ENCODE results near the gene SCAF4. TPM values are rescaled to one million over a fixed set of nuclear protein-coding genes. Genes with fewer than 3 reads are reported as not detected.

Gene SCAF4
- total RNA-seq, 4 donors from 2014 or later, result 15.6 to 34.2 (median 17.7) TPM

GRCh38 chr21:31752967-31753366, 21.0 kb upstream of the SCAF4 start:
- no peak for TF ChIP-seq CTCF (IDR thresholded peaks at IDR 0.05; ENCODE audit: low read depth)

- TF ChIP-seq CTCF (IDR thresholded peaks at IDR 0.05; ENCODE audit: low read depth), result no peak
Observed at GRCh38 chr21:31752352-31752751, 20.4 kb upstream of the SCAF4 start.

- TF ChIP-seq CTCF (IDR thresholded peaks at IDR 0.05; ENCODE audit: low read depth), result no peak
Observed at GRCh38 chr21:31750843-31751242, 18.9 kb upstream of the SCAF4 start.

- no peak for TF ChIP-seq CTCF (IDR thresholded peaks at IDR 0.05; ENCODE audit: low read depth)
Observed at GRCh38 chr21:31744182-31744800, 12.4 kb upstream of the SCAF4 start.

GRCh38 chr21:31743712-31744111, 11.8 kb upstream of the SCAF4 start:
- TF ChIP-seq CTCF (IDR thresholded peaks at IDR 0.05; ENCODE audit: low read depth), result no peak

- no peak for TF ChIP-seq CTCF (IDR thresholded peaks at IDR 0.05; ENCODE audit: low read depth)
Observed at GRCh38 chr21:31741116-31741515, 9.2 kb upstream of the SCAF4 start.

- TF ChIP-seq CTCF (IDR thresholded peaks at IDR 0.05; ENCODE audit: low read depth), result no peak
Observed at GRCh38 chr21:31735511-31735992, 3.6 kb upstream of the SCAF4 start.
